Karpas-422 (cell line): ENCODE data around the gene TBC1D4. TPM values are rescaled to one million over a fixed set of nuclear protein-coding genes. Genes with fewer than 3 reads are reported as not detected.

Source experiments
- DNase-seq: peaks from one replicate; pipeline ENCODE4 v3.0.0-alpha.2; 2015
- H2AFZ ChIP-seq: fragments of 200-600 bp; sonication (generic); 2 replicates; pipeline ENCODE4 v1.6.1; 2014; ENCODE audit warnings: antibody characterized with exemption, low read length, mixed read lengths
- H3K27ac ChIP-seq: fragments of 200-600 bp; sonication (generic); 2 replicates; pipeline ENCODE4 v1.5.1; 2014; ENCODE audit warnings: mild to moderate bottlenecking, low read length, moderate library complexity
- H3K27me3 ChIP-seq: fragments of 200-600 bp; sonication (generic); 2 replicates; pipeline ENCODE4 v1.6.1; 2014; ENCODE audit warnings: low read length, mixed read lengths
- H3K36me3 ChIP-seq: fragments of 200-600 bp; sonication (generic); 2 replicates; pipeline ENCODE4 v1.6.1; 2014; ENCODE audit warnings: low read length, mixed read lengths; ENCODE audit not compliant: insufficient read depth
- H3K4me1 ChIP-seq: fragments of 200-600 bp; sonication (generic); 2 replicates; pipeline ENCODE4 v1.6.1; 2014; ENCODE audit warnings: mild to moderate bottlenecking, low read length, mixed read lengths
- H3K4me2 ChIP-seq: fragments of 200-600 bp; sonication (generic); 2 replicates; pipeline ENCODE4 v1.6.1; 2014; ENCODE audit warnings: low read length, low read depth, mild to moderate bottlenecking; ENCODE audit not compliant: poor library complexity, severe bottlenecking
- H3K4me3 ChIP-seq: fragments of 200-600 bp; sonication (generic); 2 replicates; pipeline ENCODE4 v1.5.1; 2014; ENCODE audit warnings: mild to moderate bottlenecking, antibody characterized with exemption, low read length, mixed read lengths
- H3K79me2 ChIP-seq: fragments of 200-600 bp; sonication (generic); 2 replicates; pipeline ENCODE4 v1.6.1; 2014; ENCODE audit warnings: mild to moderate bottlenecking, low read length, mixed read lengths
- H3K9ac ChIP-seq: fragments of 200-600 bp; sonication (generic); 2 replicates; pipeline ENCODE4 v1.6.0; 2014; ENCODE audit warnings: low read length
- H3K9me2 ChIP-seq: fragments of 200-600 bp; sonication (generic), shearing (Covaris generic); replicated peaks from 2 replicates; pipeline ENCODE4 v1.6.0; 2014; ENCODE audit warnings: mild to moderate bottlenecking, low read length, moderate library complexity; ENCODE audit not compliant: insufficient read depth
- H3K9me3 ChIP-seq: fragments of 300-700, 200-600 bp; sonication (generic); 2 replicates; pipeline ENCODE4 v1.6.1; 2014; ENCODE audit warnings: low read length, mixed read lengths
- H4K20me1 ChIP-seq: fragments of 200-600 bp; sonication (generic); 2 replicates; pipeline ENCODE4 v1.6.1; 2014; ENCODE audit warnings: mild to moderate bottlenecking, antibody characterized with exemption, low read length, low read depth; ENCODE audit not compliant: insufficient read depth
- total RNA-seq: library from RNA; depleted of rRNA; stranded (reverse); fragments of >200 nt; shearing (Covaris generic); gene quantifications from 2 replicates; pipeline ENCODE4 v1.2.3, GENCODE V29; 2014; ENCODE audit warnings: low replicate concordance

Gene TBC1D4
- total RNA-seq, 1 experiment from 2014 or later: 4.0 TPM

DNA sequence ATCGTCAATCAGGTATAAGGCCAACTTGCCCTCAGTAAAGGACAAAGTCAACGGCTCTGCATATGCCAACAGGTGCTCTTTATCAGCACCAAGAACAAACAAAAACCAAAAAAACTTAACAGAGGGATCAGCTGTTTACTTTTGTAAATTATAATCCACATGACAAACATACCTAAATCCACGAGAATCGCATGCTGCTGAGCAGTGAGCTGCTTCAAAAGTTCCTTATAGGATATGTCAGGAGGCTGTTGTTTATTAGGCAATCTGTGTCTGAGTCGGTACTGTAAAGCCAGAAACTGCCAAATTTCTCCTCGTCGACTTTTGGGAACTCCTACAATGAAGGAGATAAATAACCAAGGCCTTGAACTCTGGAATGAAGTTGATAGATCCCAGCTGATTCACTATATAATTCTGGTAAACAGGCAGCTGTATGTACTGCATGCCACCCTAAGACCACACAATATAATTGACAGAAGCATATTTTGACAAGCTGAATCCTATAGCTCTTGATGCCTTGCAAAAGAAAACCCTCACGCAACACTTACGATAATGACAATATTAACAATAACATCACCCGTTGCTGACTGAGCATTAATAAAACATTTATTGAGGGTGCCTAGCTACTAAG lies 179.8 kb downstream of the TBC1D4 start:
- H3K9me3 ChIP-seq: no peaks in the 10 kb centered on the region

DNA sequence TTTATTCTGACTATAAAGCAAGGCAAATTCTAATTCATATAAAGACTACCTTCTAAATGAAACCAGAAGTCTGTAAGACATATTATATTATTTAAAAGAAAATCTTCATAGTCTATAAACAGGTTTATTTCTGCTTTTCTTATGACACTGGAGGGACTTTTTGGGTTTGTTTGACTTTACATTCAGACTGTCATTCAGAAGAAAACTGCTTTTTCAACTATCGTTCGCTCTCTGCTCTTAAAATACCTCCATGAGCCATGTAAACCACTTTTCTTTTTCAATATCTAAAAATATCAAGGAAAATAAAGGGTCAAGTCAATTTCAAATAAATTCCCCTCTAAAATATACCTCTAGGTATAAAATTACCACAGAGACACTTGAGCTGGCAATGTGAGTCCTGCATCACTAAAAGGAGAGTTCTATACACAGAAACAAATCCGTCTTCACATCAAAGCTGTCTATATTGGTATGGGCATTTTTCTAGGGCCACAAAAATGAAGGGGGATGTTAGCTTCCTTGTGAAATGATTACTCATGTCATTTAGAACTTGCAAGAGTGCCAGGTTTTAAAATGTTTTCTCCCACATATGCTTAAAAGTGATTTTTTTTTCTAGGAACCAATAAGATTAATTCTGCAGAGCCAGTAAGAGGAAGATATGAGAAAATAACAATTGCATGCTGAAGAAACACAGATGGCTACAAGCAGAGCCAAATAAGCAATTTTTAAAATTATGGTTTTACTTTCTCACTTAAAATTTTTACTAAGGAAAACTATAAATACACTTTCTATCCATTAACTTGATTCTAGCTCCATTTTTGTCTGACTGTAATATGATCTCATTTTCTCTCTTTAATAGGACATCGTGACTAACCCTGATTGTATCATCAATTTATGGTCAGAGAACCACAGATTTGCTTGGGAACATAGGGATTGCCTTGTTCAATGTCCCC lies 181.8 kb downstream of the TBC1D4 start:
- H3K27ac ChIP-seq: no peak overlapping the region

More for the DNA sequence above, 179.8 kb downstream of the TBC1D4 start:
- Histone ChIP-seq H3K4me1 (no peaks in the 10 kb centered on the region), H3K79me2 (no peaks in the 10 kb centered on the region), H3K36me3 (no peaks in the 10 kb centered on the region), H3K9me2 (no peaks in the 10 kb centered on the region), H3K27me3 (no peaks in the 10 kb centered on the region), H3K4me3 (no peak overlapping the region), H2AFZ (no peak overlapping the region), H3K27ac (no peak overlapping the region), H3K9ac (no peak overlapping the region), H4K20me1 (no peaks in the 10 kb centered on the region), H3K4me2 (no peak overlapping the region)
- DNase-seq: no peak

DNA sequence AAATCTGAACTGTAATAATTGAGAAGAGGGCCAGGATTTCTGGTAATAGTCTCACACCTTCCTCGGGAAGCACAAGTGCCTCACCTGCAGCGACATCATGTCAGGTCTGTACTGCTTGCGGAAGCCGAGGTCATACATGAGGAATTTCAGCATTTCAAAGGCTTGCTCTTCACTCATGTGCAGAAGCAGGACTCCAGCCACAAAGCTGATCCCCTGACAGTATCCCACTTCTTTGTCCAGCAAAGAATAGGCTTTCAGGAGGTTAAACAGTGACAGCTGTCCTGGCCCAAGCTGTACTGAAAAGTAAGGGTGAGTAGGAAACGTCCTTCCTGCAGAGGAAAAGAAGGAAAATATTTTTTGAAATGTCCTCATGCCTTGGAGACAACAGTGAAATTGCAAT lies 182.7 kb downstream of the TBC1D4 start:
- Histone ChIP-seq H3K4me1 (no peaks in the 10 kb centered on the region), H3K27ac (no peak overlapping the region), H2AFZ (no peak overlapping the region), H3K9me3 (no peaks in the 10 kb centered on the region), H3K4me3 (no peak overlapping the region), H3K36me3 (no peaks in the 10 kb centered on the region), H3K9ac (no peak overlapping the region), H3K4me2 (no peak overlapping the region), H3K79me2 (no peaks in the 10 kb centered on the region), H3K9me2 (no peaks in the 10 kb centered on the region), H4K20me1 (no peaks in the 10 kb centered on the region), H3K27me3 (no peaks in the 10 kb centered on the region)
- DNase-seq: no peak

More for the DNA sequence above, 181.8 kb downstream of the TBC1D4 start:
- Histone ChIP-seq H3K4me3 (no peak overlapping the region), H3K4me1 (no peaks in the 10 kb centered on the region), H3K4me2 (no peak overlapping the region), H3K79me2 (no peaks in the 10 kb centered on the region), H2AFZ (no peak overlapping the region), H3K36me3 (no peaks in the 10 kb centered on the region), H3K9me2 (no peaks in the 10 kb centered on the region), H3K9ac (no peak overlapping the region), H3K9me3 (no peaks in the 10 kb centered on the region), H4K20me1 (no peaks in the 10 kb centered on the region), H3K27me3 (no peaks in the 10 kb centered on the region)
- DNase-seq: no peak

DNA sequence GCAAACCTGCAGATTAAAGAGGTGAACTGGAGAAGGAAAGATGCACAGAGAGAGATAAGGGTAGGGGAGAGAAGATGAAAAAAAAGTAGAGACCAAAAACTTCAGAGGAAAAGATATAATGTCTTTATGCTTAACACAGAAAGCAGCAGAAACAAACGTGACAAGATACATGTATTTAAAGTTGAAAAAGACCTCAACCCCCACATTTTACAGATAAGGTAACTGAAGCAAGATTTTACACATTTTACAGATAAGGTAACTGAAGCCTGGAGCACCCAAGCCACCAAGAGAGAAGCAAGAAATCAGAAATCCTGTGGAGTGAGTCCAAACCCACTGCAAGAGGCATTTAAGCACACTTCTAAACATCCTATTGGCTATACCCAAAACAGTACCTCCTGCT lies 185.3 kb downstream of the TBC1D4 start:
- no peaks in the 10 kb centered on the region for H3K9me2 ChIP-seq
- no peaks in the 10 kb centered on the region for H3K9me3 ChIP-seq
- no peak for DNase-seq
- H3K4me1 ChIP-seq: no peaks in the 10 kb centered on the region
- no peak overlapping the region for H3K4me3 ChIP-seq
- H3K27ac ChIP-seq: no peak overlapping the region
- H3K4me2 ChIP-seq: no peak overlapping the region
- H2AFZ ChIP-seq: no peak overlapping the region
- no peaks in the 10 kb centered on the region for H4K20me1 ChIP-seq
- H3K36me3 ChIP-seq: no peaks in the 10 kb centered on the region
- no peaks in the 10 kb centered on the region for H3K27me3 ChIP-seq
- no peak overlapping the region for H3K9ac ChIP-seq
- no peaks in the 10 kb centered on the region for H3K79me2 ChIP-seq

DNA sequence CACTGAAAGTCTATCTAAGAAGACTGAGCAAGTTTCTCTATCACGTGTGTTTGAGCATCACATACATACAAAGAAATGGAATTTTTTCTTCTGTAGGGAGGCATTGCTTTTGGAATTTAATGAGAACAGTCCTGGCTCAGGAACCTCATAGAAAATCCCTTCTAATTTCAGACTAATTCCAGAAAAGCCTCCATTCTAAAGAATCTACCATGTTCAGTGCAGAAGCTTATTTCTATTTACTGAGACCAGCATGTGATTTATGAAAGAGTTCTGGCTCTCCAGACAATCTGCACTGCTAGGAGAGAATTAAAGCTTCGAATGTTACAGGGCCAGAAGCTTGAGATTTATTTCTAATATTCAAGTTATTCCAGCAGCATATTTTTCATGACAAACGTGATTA lies 186.8 kb downstream of the TBC1D4 start:
- Histone ChIP-seq H3K4me1 (no peaks in the 10 kb centered on the region), H3K9ac (no peak overlapping the region), H4K20me1 (no peaks in the 10 kb centered on the region), H2AFZ (no peak overlapping the region), H3K9me2 (no peaks in the 10 kb centered on the region), H3K9me3 (no peaks in the 10 kb centered on the region), H3K27me3 (no peaks in the 10 kb centered on the region), H3K4me3 (no peak overlapping the region), H3K79me2 (no peaks in the 10 kb centered on the region), H3K4me2 (no peak overlapping the region), H3K36me3 (no peaks in the 10 kb centered on the region), H3K27ac (no peak overlapping the region)
- no peak for DNase-seq

DNA sequence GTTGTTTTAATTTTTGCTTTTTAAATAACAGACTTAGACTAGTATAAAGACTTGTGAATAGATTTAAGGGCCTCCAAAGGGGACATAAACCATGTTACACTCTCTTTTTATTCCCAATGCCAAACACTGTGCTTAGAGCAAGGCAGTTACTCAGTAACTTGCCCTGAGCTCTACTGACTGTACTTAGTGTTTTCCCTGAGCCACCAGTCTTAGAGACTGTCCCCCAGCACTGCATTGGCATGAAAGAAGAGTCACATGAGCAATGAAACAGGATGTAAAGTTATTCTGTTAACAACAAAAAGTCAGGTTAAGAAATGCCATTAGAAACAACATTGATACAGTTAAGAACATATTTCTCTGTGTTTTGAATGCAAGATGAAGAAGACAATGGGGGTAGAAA lies 187.9 kb downstream of the TBC1D4 start:
- H3K4me1 ChIP-seq: no peaks in the 10 kb centered on the region
- no peaks in the 10 kb centered on the region for H4K20me1 ChIP-seq
- no peak overlapping the region for H3K4me2 ChIP-seq
- H3K36me3 ChIP-seq: no peaks in the 10 kb centered on the region
- H3K9ac ChIP-seq: no peak overlapping the region
- no peaks in the 10 kb centered on the region for H3K9me2 ChIP-seq
- no peak overlapping the region for H3K27ac ChIP-seq
- H2AFZ ChIP-seq: no peak overlapping the region
- H3K9me3 ChIP-seq: no peaks in the 10 kb centered on the region
- H3K79me2 ChIP-seq: no peaks in the 10 kb centered on the region
- H3K27me3 ChIP-seq: no peaks in the 10 kb centered on the region
- H3K4me3 ChIP-seq: no peak overlapping the region
- DNase-seq: no peak

DNA sequence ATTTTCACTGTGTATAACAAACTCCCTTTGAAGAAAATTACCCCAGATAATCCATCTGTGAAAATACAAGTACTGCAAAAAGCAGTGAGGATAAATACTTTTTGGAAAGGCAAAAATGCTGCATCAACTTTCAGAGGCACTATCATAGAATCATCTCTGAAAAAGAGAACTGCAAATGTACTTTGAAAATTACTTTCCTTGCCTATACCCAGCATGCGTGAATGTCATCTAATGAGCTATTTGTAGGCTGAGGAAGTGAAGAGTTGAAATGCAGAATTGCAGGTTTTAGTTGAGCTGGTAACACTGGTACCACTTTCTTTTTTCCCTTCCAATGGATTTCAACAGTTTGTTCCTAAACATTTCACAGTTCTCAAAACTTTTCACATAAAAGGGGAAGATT lies 196.7 kb downstream of the TBC1D4 start:
- Histone ChIP-seq H3K4me3 (no peak overlapping the region), H3K79me2 (no peaks in the 10 kb centered on the region), H3K27ac (no peak overlapping the region), H3K27me3 (no peaks in the 10 kb centered on the region), H4K20me1 (no peaks in the 10 kb centered on the region), H2AFZ (no peak overlapping the region), H3K4me2 (no peak overlapping the region), H3K9me3 (no peaks in the 10 kb centered on the region), H3K9me2 (no peaks in the 10 kb centered on the region), H3K9ac (no peak overlapping the region), H3K36me3 (no peaks in the 10 kb centered on the region), H3K4me1 (peaks cover 10% of the 10 kb centered on the region)
- DNase-seq: peak; percentile 47

DNA sequence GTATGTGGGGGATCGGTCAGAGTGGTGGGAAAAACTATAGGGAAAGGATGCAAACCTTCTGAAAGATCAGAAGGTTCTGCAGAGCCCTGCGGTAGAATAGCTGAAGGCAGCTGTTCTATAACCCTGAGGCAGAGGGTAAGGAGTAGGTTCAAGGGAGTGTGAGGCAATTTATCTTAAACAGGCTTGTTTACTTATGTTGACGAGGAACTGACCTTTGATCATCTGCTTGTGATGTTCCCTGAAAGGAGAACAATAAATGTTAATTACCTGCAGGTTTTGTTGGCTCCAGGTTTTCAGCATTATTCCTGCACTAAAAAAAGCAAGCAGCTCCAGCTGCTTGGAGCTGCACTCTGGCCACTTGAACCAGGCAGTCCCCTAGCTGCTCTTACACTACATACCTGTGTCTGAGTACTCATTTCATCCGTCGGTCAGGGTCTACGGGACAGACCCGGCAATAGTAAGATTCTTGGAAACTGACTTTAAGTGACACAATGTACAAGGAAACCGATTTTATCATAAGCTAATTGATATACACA lies 202.1 kb downstream of the TBC1D4 start:
- Histone ChIP-seq H3K79me2 (no peaks in the 10 kb centered on the region), H3K36me3 (no peaks in the 10 kb centered on the region), H3K4me3 (no peak overlapping the region), H3K9ac (no peak overlapping the region), H4K20me1 (no peaks in the 10 kb centered on the region), H3K27ac (no peak overlapping the region), H3K4me2 (no peak overlapping the region), H2AFZ (no peak overlapping the region), H3K9me2 (no peaks in the 10 kb centered on the region), H3K27me3 (no peaks in the 10 kb centered on the region), H3K4me1 (no peaks in the 10 kb centered on the region), H3K9me3 (no peaks in the 10 kb centered on the region)
- DNase-seq: no peak
